Mesothelial cell of epicardium (in vitro differentiated cells): Measurements from ENCODE around the gene ATF4. TPM values are rescaled to one million over a fixed set of nuclear protein-coding genes. Genes with fewer than 3 reads are reported as not detected.

Experiments used
- DNase-seq, 2 experiments: peaks; one replicate each; pipeline ENCODE4 v3.0.0; 2021; ENCODE audit warnings: low spot score in 2 of 2; ENCODE audit not compliant: unreplicated experiment in 2 of 2
- H3K27ac Mint-ChIP-seq: 2 replicates; pipeline ENCODE4 v1.8.0; 2021; ENCODE audit warnings: mixed read lengths
- H3K27me3 Mint-ChIP-seq: 2 replicates; pipeline ENCODE4 v1.8.0; 2021; ENCODE audit warnings: low read depth, mixed read lengths
- H3K36me3 Mint-ChIP-seq: 2 replicates; pipeline ENCODE4 v1.8.0; 2021; ENCODE audit warnings: mixed read lengths
- H3K4me1 Mint-ChIP-seq: 2 replicates; pipeline ENCODE4 v1.8.0; 2021; ENCODE audit warnings: mixed read lengths
- H3K4me3 Mint-ChIP-seq: 2 replicates; pipeline ENCODE4 v1.8.0; 2021; ENCODE audit warnings: mild to moderate bottlenecking, moderate library complexity, mixed read lengths
- H3K9me3 Mint-ChIP-seq: 2 replicates; pipeline ENCODE4 v1.8.0; 2021; ENCODE audit warnings: mixed read lengths
- CTCF ChIP-seq: fragments of 200-600 bp; sonication (generic); IDR thresholded peaks from one replicate; pipeline ENCODE4 v1.5.0; 2021; ENCODE audit warnings: antibody characterized with exemption; ENCODE audit not compliant: unreplicated experiment
- total RNA-seq: library from RNA; stranded (reverse); gene quantifications from 3 replicates; pipeline ENCODE4 v1.2.1, GENCODE V29; 2021

Gene ATF4
- total RNA-seq, 1 donor from 2014 or later: 361 TPM

GRCh38 chr22:39508393-39508792, 12.0 kb upstream of the ATF4 start:
- Mint-ChIP-seq H3K9me3 (no peaks in the 10 kb centered on the region), H3K4me1 (peaks cover 4% of the 10 kb centered on the region), H3K27ac (no peak overlapping the region), H3K4me3 (no peak overlapping the region), H3K27me3 (no peaks in the 10 kb centered on the region), H3K36me3 (peaks cover 34% of the 10 kb centered on the region)
- no peak for TF ChIP-seq CTCF
- DNase-seq: no peak

- Mint-ChIP-seq H3K4me1 (no peaks in the 10 kb centered on the region), H3K27ac (no peak overlapping the region), H3K36me3 (peaks cover 37% of the 10 kb centered on the region), H3K4me3 (no peak overlapping the region), H3K27me3 (no peaks in the 10 kb centered on the region), H3K9me3 (no peaks in the 10 kb centered on the region)
- no peak for DNase-seq
- TF ChIP-seq CTCF: no peak
Observed at GRCh38 chr22:39510529-39511149, 9.7 kb upstream of the ATF4 start.

GRCh38 chr22:39511226-39511625, 9.1 kb upstream of the ATF4 start:
- no peak overlapping the region for H3K4me3 Mint-ChIP-seq
- DNase-seq: no peak
- no peaks in the 10 kb centered on the region for H3K4me1 Mint-ChIP-seq
- H3K36me3 Mint-ChIP-seq: peaks cover 39% of the 10 kb centered on the region
- no peaks in the 10 kb centered on the region for H3K9me3 Mint-ChIP-seq
- TF ChIP-seq CTCF: no peak
- H3K27me3 Mint-ChIP-seq: no peaks in the 10 kb centered on the region
- H3K27ac Mint-ChIP-seq: no peak overlapping the region

GRCh38 chr22:39512026-39512425, 8.3 kb upstream of the ATF4 start:
- Mint-ChIP-seq H3K27me3 (no peaks in the 10 kb centered on the region), H3K36me3 (peaks cover 31% of the 10 kb centered on the region), H3K27ac (no peak overlapping the region), H3K4me1 (no peaks in the 10 kb centered on the region), H3K4me3 (no peak overlapping the region), H3K9me3 (no peaks in the 10 kb centered on the region)
- DNase-seq: no peak
- no peak for TF ChIP-seq CTCF

GRCh38 chr22:39513791-39514190, 6.6 kb upstream of the ATF4 start:
- no peak overlapping the region for H3K27ac Mint-ChIP-seq
- H3K27me3 Mint-ChIP-seq: no peaks in the 10 kb centered on the region
- TF ChIP-seq CTCF: no peak
- DNase-seq: no peak
- no peaks in the 10 kb centered on the region for H3K9me3 Mint-ChIP-seq
- H3K36me3 Mint-ChIP-seq: peaks cover 25% of the 10 kb centered on the region
- H3K4me1 Mint-ChIP-seq: peaks cover 8% of the 10 kb centered on the region
- H3K4me3 Mint-ChIP-seq: no peak overlapping the region

- DNase-seq: peak in 1 of 2 experiments; percentile 75
- no peak overlapping the region for H3K27ac Mint-ChIP-seq
- H3K4me3 Mint-ChIP-seq: no peak overlapping the region
- H3K27me3 Mint-ChIP-seq: no peaks in the 10 kb centered on the region
- peaks cover 14% of the 10 kb centered on the region for H3K4me1 Mint-ChIP-seq
- TF ChIP-seq CTCF: peak; percentile 79
- H3K9me3 Mint-ChIP-seq: no peaks in the 10 kb centered on the region
- H3K36me3 Mint-ChIP-seq: peaks cover 25% of the 10 kb centered on the region
Observed at GRCh38 chr22:39514373-39514973, 5.9 kb upstream of the ATF4 start.
